IPS-NIHi11 (cell line): ENCODE results near the gene SPATA2.
"Not testable (repeated sequence)": the region's sequence is repeated elsewhere in the genome, so short reads cannot be mapped to it uniquely, and the experiment has no call there.

Experiments
- DNase-seq: peaks from one replicate; pipeline ENCODE4 v3.0.0; 2012; ENCODE audit warnings: mixed read lengths, low spot score

Gene SPATA2

GRCh38 chr20:49885558-49886332, 29.6 kb downstream of the SPATA2 start:
- DNase-seq: no peak

- DNase-seq: no peak
Observed at GRCh38 chr20:49883246-49883802, 32.0 kb downstream of the SPATA2 start.

GRCh38 chr20:49882171-49882970, 33.0 kb downstream of the SPATA2 start:
- no peak for DNase-seq

- DNase-seq: no peak
Observed at GRCh38 chr20:49880724-49881445, 34.4 kb downstream of the SPATA2 start.

GRCh38 chr20:49880177-49880576, 35.2 kb downstream of the SPATA2 start:
- DNase-seq: no peak

GRCh38 chr20:49878977-49879376, 36.4 kb downstream of the SPATA2 start:
- DNase-seq: no peak

- DNase-seq: no peak
Observed at GRCh38 chr20:49877386-49877921, 37.9 kb downstream of the SPATA2 start.

GRCh38 chr20:49874696-49875095, 40.6 kb downstream of the SPATA2 start:
- DNase-seq: no peak

- peak; percentile 53 for DNase-seq
Observed at GRCh38 chr20:49872056-49872455, 43.3 kb downstream of the SPATA2 start.

GRCh38 chr20:49871391-49871948, 43.9 kb downstream of the SPATA2 start:
- DNase-seq: no peak

- DNase-seq: no peak
Observed at GRCh38 chr20:49870261-49870660, 45.1 kb downstream of the SPATA2 start.

GRCh38 chr20:49868964-49869363, 46.4 kb downstream of the SPATA2 start:
- no peak for DNase-seq

GRCh38 chr20:49868538-49868937, 46.8 kb downstream of the SPATA2 start:
- DNase-seq: no peak

GRCh38 chr20:49867453-49868215, 47.7 kb downstream of the SPATA2 start:
- DNase-seq: no peak

- DNase-seq: no peak
Observed at GRCh38 chr20:49866051-49866450, 49.3 kb downstream of the SPATA2 start.

- DNase-seq: no peak
Observed at GRCh38 chr20:49865559-49865958, 49.8 kb downstream of the SPATA2 start.

- no peak for DNase-seq
Observed at GRCh38 chr20:49863666-49864065, 51.7 kb downstream of the SPATA2 start.

GRCh38 chr20:49862607-49863200, 52.6 kb downstream of the SPATA2 start:
- no peak for DNase-seq

GRCh38 chr20:49861232-49861631, 54.1 kb downstream of the SPATA2 start:
- DNase-seq: not testable (repeated sequence)

- no peak for DNase-seq
Observed at GRCh38 chr20:49859807-49860206, 55.5 kb downstream of the SPATA2 start.

GRCh38 chr20:49859011-49859410, 56.3 kb downstream of the SPATA2 start:
- DNase-seq: no peak
